Endothelial cell of umbilical vein (primary cell): ENCODE results near the gene TSFM. TPM values are rescaled to one million over a fixed set of nuclear protein-coding genes. Genes with fewer than 3 reads are reported as not detected.

Source experiments
- BruUV-seq: library from RNA; stranded (reverse); fragments of 400-500 nt; replicated peaks from 2 replicates; lab custom pipeline; 2021; lab: Mats Ljungman, UMichigan
- CTCF ChIA-PET: fragments of 300-600, 350-600 bp; sonication (Branson Sonifier 250); formaldehyde crosslinking; loops from one replicate; lab custom pipeline; 2021; ENCODE audit warnings: antibody characterized with exemption, inconsistent platforms; lab: Charles Lee
- POLR2A ChIA-PET: fragments of 300-600, 350-600 bp; sonication (Branson Sonifier 250); formaldehyde crosslinking; loops from one replicate; lab custom pipeline; 2021; ENCODE audit warnings: antibody characterized with exemption, inconsistent platforms; lab: Charles Lee
- DNase-seq: peaks from one replicate; pipeline ENCODE4 v3.0.0-alpha.2; 2011; ENCODE audit warnings: low read depth, low spot score
- FAIRE-seq: peaks from 2 replicates; lab custom pipeline; 2011; peaks lifted over from hg19 to GRCh38; lab: Jason Lieb, UNC
- H2AFZ ChIP-seq: 2 replicates; pipeline ENCODE4 v1.6.0; 2012; ENCODE audit warnings: low read depth, low read length, control low read depth, inconsistent platforms
- H3K27ac ChIP-seq: 2 replicates; pipeline ENCODE4 v1.5.1; 2011; ENCODE audit warnings: low read depth, mild to moderate bottlenecking, control low read depth, low read length, moderate library complexity; ENCODE audit not compliant: insufficient read depth
- H3K27me3 ChIP-seq, 2 experiments: 2 replicates each; pipeline versions ENCODE4 v1.6.0 to v1.6.1; 2011; ENCODE audit warnings: low read length in 2 of 2, mixed read lengths in 1 of 2; ENCODE audit not compliant: control insufficient read depth in 2 of 2, insufficient read depth in 2 of 2
- H3K36me3 ChIP-seq, 2 experiments: 2 replicates in 1 of 2; 3 replicates in 1 of 2; pipeline ENCODE4 v1.5.1; 2011; ENCODE audit warnings: low read length in 2 of 2, mild to moderate bottlenecking in 1 of 2, moderate library complexity in 1 of 2; ENCODE audit not compliant: control insufficient read depth in 2 of 2, insufficient read depth in 2 of 2; ENCODE audit errors: extremely low read depth in 1 of 2
- H3K4me1 ChIP-seq: 3 replicates; pipeline ENCODE4 v1.5.1; 2011; ENCODE audit warnings: mild to moderate bottlenecking, low read length; ENCODE audit not compliant: control insufficient read depth, insufficient read depth; ENCODE audit errors: extremely low read depth
- H3K4me2 ChIP-seq: 2 replicates; pipeline ENCODE4 v1.6.1; 2011; ENCODE audit warnings: low read length, control low read depth, mixed read lengths; ENCODE audit not compliant: insufficient read depth
- H3K4me3 ChIP-seq, 3 experiments: fragments of 200-600 bp in 1 of 3; sonication (generic), shearing (Covaris generic) in 1 of 3; replicated peaks in 1 of 3; 2 replicates each; pipeline ENCODE4 v1.5.1; 2011 to 2016; ENCODE audit warnings: control low read depth in 3 of 3, low read length in 3 of 3, mild to moderate bottlenecking in 2 of 3, inconsistent platforms in 1 of 3, low read depth in 1 of 3, moderate library complexity in 1 of 3; ENCODE audit not compliant: insufficient read depth in 1 of 3
- H3K79me2 ChIP-seq: 2 replicates; pipeline ENCODE4 v1.6.0; 2012; ENCODE audit warnings: low read length, inconsistent platforms; ENCODE audit not compliant: control insufficient read depth, insufficient read depth
- H3K9ac ChIP-seq: replicated peaks from 2 replicates; pipeline ENCODE3; 2011; ENCODE audit warnings: low read length, control low read depth; ENCODE audit not compliant: insufficient read depth; ENCODE audit errors: extremely low read depth
- H3K9me1 ChIP-seq: replicated peaks from 3 replicates; pipeline ENCODE4 v1.6.0; 2011; ENCODE audit warnings: mild to moderate bottlenecking, low read length; ENCODE audit not compliant: control insufficient read depth, insufficient read depth; ENCODE audit errors: extremely low read depth
- H3K9me3 ChIP-seq: replicated peaks from 2 replicates; pipeline ENCODE4 v1.5.1; 2012; ENCODE audit warnings: low read length, inconsistent platforms; ENCODE audit not compliant: control insufficient read depth, insufficient read depth
- H4K20me1 ChIP-seq: replicated peaks from 2 replicates; pipeline ENCODE3; 2011; ENCODE audit warnings: mild to moderate bottlenecking, low read length; ENCODE audit not compliant: control insufficient read depth, insufficient read depth; ENCODE audit errors: extremely low read depth
- CTCF ChIP-seq, 2 donors: IDR thresholded peaks; 1 replicate in 1 of 2; 2 replicates in 1 of 2; pipeline ENCODE4 v1.5.1; 2011; ENCODE audit warnings: low read length in 2 of 2, mild to moderate bottlenecking in 2 of 2, moderate library complexity in 2 of 2, control low read depth in 1 of 2, inconsistent platforms in 1 of 2, low read depth in 1 of 2; ENCODE audit not compliant: insufficient read depth in 1 of 2; ENCODE audit errors: extremely low read depth in 1 of 2
- EZH2 ChIP-seq: IDR thresholded peaks from 2 replicates; pipeline ENCODE4 v1.6.1; 2012; ENCODE audit warnings: borderline replicate concordance, low read depth, mild to moderate bottlenecking, moderate library complexity, low read length, inconsistent platforms; ENCODE audit not compliant: severe bottlenecking
- FOS ChIP-seq: IDR thresholded peaks from 2 replicates; pipeline ENCODE4 v1.6.1; 2011; ENCODE audit warnings: mild to moderate bottlenecking, low read length, moderate library complexity, borderline replicate concordance; ENCODE audit not compliant: insufficient read depth
- GATA2 ChIP-seq: IDR thresholded peaks from 2 replicates; pipeline ENCODE4 v1.7.0; 2011; ENCODE audit warnings: low read depth, mild to moderate bottlenecking, moderate library complexity, mixed read lengths, low read length; ENCODE audit not compliant: insufficient read length, insufficient read depth
- JUN ChIP-seq: IDR thresholded peaks from 2 replicates; pipeline ENCODE4 v1.6.1; 2011; ENCODE audit warnings: borderline replicate concordance, low read depth; ENCODE audit not compliant: insufficient read length, insufficient read depth
- MAX ChIP-seq: IDR thresholded peaks from 2 replicates; pipeline ENCODE4 v1.6.1; 2011; ENCODE audit not compliant: insufficient read depth, insufficient read length
- MYC ChIP-seq: IDR thresholded peaks from one replicate; pipeline ENCODE4 v1.6.1; 2011; ENCODE audit warnings: mild to moderate bottlenecking, low read depth, low read length
- POLR2A ChIP-seq: IDR thresholded peaks from 2 replicates; pipeline ENCODE4 v1.6.1; 2012; ENCODE audit warnings: low read depth, mild to moderate bottlenecking, control low read depth, low read length
- POLR2AphosphoS5 ChIP-seq: IDR thresholded peaks from 2 replicates; pipeline ENCODE4 v1.6.1; 2012; ENCODE audit warnings: low read depth, mild to moderate bottlenecking, control low read depth, low read length, moderate library complexity; ENCODE audit not compliant: insufficient read depth
- dilution Hi-C: fragments of 300-500 bp; cut with MboI; formaldehyde crosslinking; loops from one replicate; pipeline ENCODE4 v1.15.0; 2019; ENCODE audit warnings: low sequenced_read_pairs; ENCODE audit not compliant: extremely low pct_ligation_motif_present
- intact Hi-C: fragments of 100-400 bp; cut with micrococcal nuclease; formaldehyde crosslinking; loops from one replicate; pipeline ENCODE4 v1.10.0; 2022
- polyA plus RNA-seq, 4 experiments: library from polyadenylated mRNA; depleted of rRNA in 3 of 4; stranded (reverse) in 3 of 4; unstranded in 1 of 4; fragments of >200 nt; gene quantifications; 2 replicates each; pipeline versions ENCODE4 v1.2.1 to v1.2.3, GENCODE V29; 2011 to 2012; ENCODE audit warnings: missing spikeins in 1 of 4
- total RNA-seq: library from RNA; stranded (reverse); gene quantifications from 2 replicates; pipeline ENCODE4 v1.2.3, GENCODE V29; 2021

The TSFM gene
- total and polyA plus RNA-seq, 2 donors (not counting 3 experiments of a cell fraction or from before 2014, with no cell fraction given) = 16.5 to 41.8 TPM

GRCh38 chr12:57813971-57814772 lies 31.6 kb downstream of the TSFM start:
- dilution Hi-C loops = no loop called here
- H3K79me2 ChIP-seq = no peaks in the 10 kb centered on the region
- DNase-seq (no peak), FAIRE-seq (no peak)
- H4K20me1 ChIP-seq = no peaks in the 10 kb centered on the region
- H2AFZ ChIP-seq = no peak overlapping the region
- H3K4me2 ChIP-seq = no peak overlapping the region
- ChIA-PET CTCF (interaction anchor here (1.2 to 6.4 kb wide), 2 partner anchors 12 to 51 kb away, joined by 3 to 47 read pairs; no protein-coding TSS in a partner anchor), POLR2A (no interaction called here)
- no peaks in the 10 kb centered on the region for H3K4me1 ChIP-seq
- intact Hi-C loops = no loop called here
- TF ChIP-seq MAX (no peak), GATA2 (no peak), JUN (no peak), CTCF (IDR thresholded peaks at IDR 0.05; ENCODE audit: extremely low read depth in 1 of 2, insufficient read depth in 1 of 2, low read depth in 1 of 2, low read length in 2 of 2) (no peak), POLR2A (no peak), MYC (no peak), FOS (no peak), POLR2AphosphoS5 (no peak), EZH2 (no peak)
- H3K9ac ChIP-seq = no peak overlapping the region
- BruUV-seq = no TSS peak
- no peaks in the 10 kb centered on the region for H3K9me1 ChIP-seq
- no peaks in the 10 kb centered on the region for H3K9me3 ChIP-seq
- no peaks in the 10 kb centered on the region for H3K27me3 ChIP-seq
- peaks cover 0 to 6% of the 10 kb centered on the region in 2 experiments for H3K36me3 ChIP-seq
- no peak overlapping the region for H3K27ac ChIP-seq
- H3K4me3 ChIP-seq = no peak overlapping the region
